Measurements from ENCODE around the gene PI4KB. TPM values are rescaled to one million over a fixed set of nuclear protein-coding genes. Genes with fewer than 3 reads are reported as not detected.

PI4KB gene
- total RNA-seq, 1 donor from 2014 or later: 84.4 TPM

DNA sequence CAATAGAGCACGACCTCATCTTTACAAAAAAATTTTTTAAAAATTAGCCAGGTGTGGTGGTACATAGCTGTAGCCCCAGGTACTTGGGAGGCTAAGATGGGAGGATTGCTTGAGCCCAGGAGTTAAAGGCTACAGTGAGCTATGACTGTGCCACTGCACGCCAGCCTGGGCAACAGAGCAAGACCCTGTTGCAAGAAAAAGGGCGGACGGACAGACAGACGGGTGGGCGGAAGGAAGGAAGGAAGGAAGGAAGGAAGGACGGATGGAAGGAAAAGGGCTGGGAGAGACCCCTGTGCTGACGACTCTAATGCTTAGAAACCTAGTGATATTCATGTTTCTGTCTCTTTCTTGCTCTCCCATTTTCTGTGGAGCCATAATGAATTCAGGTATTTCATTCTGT, 14.4 kb downstream of the PI4KB start:
- DNase-seq (ENCODE audit: low spot score): no peak

DNA sequence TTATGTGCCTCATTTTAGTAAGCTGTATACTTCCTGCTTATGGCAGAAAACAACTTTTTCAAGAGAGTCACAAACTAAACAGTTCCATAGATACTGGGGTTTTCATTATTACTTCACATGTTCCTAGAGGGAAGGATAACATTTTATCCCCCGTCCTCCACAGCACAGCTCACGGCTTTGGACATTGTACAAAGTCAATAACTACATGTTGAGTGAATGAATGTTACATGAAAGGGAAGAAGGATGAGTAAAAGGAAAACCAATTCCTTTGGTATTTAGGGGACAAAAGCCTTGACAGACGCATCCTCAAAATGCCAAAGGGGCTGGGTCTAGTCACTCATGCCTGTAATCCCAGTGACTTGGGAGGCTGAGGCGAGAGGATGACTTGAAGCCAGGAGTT, 14.8 kb downstream of the PI4KB start:
- no peak for DNase-seq (ENCODE audit: low spot score)

- no peak for DNase-seq (ENCODE audit: low spot score)
Measured at GRCh38 chr1:151311589-151312331, 15.5 kb downstream of the PI4KB start.

- no peak for DNase-seq (ENCODE audit: low spot score)
Measured at GRCh38 chr1:151311011-151311410, 16.2 kb downstream of the PI4KB start.

DNA sequence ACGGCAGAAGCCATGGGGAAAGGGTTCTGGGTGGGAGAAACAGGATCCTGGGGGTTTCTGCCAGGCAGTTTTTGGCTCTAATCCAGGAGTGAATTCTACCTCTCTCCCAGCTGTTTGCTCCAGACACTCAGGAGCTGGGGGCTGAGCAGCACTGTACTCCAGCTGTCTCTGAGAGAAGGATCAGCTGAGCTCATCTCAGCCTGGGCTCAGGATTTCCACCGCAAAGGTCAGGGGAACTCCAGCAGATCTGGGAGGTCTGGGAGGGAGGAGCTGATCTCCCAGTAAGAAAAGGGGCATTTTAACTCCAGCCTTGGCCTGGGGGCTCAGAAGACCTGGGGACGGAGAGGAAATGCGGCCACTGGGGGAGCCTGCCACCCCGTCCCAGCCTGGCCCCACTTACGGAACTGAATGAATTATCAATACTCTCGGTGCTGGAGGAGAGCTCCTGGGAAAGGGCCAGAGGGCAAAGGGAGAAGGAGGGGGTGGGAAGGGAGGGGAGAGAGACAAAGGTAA, 17.3 kb downstream of the PI4KB start:
- DNase-seq (ENCODE audit: low spot score): no peak

DNA sequence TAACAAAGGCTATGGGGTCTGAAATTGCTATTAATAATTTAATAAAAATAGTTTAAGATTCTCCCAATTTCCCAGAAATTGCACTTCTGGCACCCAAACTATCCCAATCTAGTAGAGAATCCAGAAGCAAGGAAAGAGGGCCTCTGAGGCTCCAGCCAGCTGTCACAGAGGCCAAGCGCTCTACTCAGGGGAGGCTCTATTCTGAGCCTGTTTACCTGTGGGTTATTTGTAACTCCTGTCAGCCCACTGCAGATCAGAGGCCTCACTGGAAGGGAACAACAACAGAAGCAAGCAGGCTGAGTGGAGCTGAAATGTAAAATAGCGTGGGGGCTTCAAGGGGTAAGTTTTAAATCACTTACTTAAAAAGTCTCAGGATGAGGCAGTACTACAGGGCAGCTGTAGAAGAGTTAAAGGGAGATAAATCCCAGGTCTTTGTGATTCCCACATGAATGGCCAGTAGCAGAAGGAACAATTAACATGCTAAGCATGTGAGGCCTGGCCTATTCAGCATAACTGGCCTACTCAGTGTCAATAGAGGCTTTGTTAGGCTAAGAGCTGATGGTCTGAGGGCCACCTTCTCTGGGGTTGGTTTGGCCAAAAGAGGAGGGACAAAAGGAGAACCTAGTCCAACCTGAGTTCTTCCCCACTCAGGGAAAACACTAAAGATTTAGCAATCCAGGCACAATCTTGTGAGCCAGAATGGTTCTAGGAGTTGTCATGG, 32.3 kb downstream of the PI4KB start:
- no peak for DNase-seq (ENCODE audit: low spot score)

GRCh38 chr1:151293093-151293492, 34.1 kb downstream of the PI4KB start:
- no peak for DNase-seq (ENCODE audit: low spot score)

- no peak for DNase-seq (ENCODE audit: low spot score)
Measured at GRCh38 chr1:151292207-151293030, 34.8 kb downstream of the PI4KB start.

GRCh38 chr1:151290709-151291303, 36.4 kb downstream of the PI4KB start:
- DNase-seq (ENCODE audit: low spot score): no peak

- no peak for DNase-seq (ENCODE audit: low spot score)
Measured at GRCh38 chr1:151289991-151290708, 37.1 kb downstream of the PI4KB start.

GRCh38 chr1:151289080-151289935, 37.9 kb downstream of the PI4KB start:
- no peak for DNase-seq (ENCODE audit: low spot score)

- DNase-seq (ENCODE audit: low spot score): no peak
Measured at GRCh38 chr1:151288502-151288901, 38.7 kb downstream of the PI4KB start.

DNA sequence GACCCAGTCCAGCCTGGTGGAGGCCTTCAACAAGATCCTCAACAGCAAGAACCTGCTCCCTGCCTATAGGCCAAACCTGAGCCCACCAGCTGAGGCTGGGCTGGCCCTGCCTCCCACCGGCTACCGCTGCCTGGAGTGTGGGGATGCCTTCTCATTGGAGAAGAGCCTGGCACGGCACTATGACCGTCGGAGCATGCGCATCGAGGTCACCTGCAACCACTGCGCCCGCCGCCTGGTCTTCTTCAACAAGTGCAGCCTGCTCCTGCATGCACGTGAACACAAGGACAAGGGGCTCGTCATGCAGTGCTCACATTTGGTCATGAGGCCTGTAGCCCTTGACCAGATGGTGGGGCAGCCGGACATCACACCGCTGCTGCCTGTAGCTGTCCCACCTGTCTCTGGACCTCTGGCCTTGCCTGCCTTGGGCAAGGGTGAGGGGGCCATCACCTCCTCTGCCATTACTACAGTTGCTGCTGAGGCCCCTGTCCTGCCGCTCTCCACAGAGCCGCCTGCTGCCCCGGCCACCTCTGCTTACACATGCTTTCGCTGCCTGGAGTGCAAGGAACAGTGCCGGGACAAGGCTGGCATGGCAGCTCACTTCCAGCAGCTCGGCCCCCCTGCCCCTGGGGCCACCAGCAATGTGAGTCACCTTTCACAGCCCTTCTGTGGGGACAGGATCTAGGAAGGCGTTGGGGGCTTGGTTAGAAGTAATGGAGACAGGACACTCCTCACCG, 39.3 kb downstream of the PI4KB start:
- DNase-seq (ENCODE audit: low spot score): no peak

GRCh38 chr1:151287341-151287699, 39.9 kb downstream of the PI4KB start:
- no peak for DNase-seq (ENCODE audit: low spot score)

DNA sequence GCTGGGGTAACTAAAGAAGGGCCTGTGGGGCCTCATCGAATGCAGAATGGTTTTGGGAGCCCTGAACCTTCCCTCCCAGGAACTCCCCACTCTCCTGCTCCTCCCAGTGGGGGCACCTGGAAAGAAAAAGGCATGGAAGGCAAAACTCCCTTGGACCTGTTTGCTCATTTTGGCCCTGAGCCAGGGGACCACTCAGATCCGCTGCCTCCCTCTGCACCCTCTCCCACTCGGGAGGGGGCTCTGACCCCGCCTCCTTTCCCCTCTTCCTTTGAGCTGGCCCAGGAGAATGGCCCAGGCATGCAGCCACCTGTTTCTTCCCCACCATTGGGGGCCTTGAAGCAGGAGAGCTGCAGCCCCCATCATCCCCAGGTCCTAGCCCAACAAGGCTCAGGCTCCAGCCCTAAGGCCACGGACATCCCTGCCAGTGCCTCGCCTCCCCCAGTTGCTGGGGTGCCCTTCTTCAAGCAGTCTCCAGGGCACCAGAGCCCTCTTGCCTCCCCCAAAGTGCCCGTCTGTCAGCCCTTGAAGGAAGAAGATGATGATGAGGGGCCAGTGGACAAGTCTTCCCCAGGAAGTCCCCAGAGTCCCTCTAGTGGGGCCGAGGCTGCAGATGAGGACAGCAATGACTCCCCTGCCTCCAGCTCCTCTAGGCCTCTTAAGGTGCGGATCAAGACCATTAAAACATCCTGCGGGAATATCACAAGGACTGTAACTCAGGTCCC, 40.4 kb downstream of the PI4KB start:
- DNase-seq (ENCODE audit: low spot score): no peak

DNA sequence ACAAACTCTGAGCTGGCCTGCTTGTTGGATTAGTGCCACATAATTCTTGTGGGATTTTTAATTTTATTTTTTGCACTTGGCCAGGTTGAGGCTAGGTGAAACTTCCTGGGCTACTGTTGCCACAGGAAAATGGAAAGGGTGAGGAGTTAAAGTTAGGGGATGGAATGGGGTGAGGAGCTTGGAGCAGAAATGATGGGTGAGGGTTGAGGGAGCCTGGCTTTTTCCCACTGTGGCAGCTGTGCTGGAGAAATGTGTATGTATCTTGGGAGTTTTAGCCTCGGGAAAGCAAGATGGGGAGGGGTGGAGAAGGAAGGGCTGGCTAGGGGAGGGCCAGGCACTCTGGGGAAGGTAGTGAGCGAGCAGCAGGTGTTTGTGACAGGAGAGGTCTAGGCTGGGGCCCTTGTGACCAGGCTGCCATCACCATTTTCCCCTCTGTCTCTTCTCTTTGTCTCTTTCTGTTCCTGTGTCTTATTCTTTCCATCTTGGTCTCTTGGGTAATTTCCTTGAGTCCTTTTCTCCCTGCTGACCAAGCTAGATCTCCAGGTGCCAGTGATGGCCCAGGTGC, 43.1 kb downstream of the PI4KB start:
- no peak for DNase-seq (ENCODE audit: low spot score)

- DNase-seq (ENCODE audit: low spot score): no peak
Measured at GRCh38 chr1:151282883-151283725, 44.1 kb downstream of the PI4KB start.
